NCI-H1092 (cell line): ENCODE data around the gene AGBL5.
"Not testable (repeated sequence)": the region's sequence is repeated elsewhere in the genome, so short reads cannot be mapped to it uniquely, and the experiment has no call there.

Experiments
- DNase-seq: peaks from one replicate; lab custom pipeline; 2025; lab: John Stamatoyannopoulos, UW

Gene AGBL5

DNA sequence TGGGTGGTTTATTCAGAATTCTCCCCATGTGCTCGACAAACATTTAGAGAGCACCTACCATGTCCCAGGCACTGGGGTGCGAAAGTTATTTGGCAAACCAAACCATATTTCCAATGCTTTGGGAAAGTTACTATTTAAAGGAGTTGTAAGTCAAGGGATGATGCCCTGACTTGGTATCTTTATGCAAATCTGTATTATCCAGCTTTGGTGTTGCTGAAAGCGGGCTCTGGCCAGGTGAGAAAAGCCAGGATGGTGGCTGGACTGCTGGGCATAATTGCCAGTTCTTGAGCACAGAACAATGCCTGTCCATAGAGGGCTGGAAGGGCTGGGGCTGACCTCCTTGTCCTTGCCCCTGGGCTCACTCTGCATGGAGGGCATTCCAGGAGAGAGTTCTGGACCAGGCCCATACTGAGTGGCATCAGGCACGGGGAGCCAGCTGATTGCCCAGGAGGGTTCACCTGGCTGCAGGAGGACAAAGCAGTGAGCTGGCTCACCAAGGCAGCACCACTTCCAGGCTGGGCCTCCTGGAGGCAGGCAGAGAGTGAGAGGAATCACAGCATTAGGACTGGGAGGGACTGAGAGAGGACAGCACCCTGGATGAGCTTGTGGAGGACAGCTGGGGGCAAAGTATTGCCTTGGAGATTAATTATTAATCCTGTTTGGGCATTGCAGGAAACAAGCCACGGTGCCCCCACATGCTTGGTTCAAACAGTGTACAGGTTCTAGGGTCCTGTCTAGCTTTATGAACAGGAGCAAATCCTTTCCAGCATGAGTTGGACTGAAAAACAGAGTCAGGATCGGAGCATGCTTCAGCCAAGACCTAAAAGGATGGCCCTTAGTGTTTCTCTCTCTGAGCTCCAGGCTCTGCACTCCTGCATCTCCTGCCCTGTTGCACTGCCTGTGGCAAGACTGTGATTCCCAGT lies 42.2 kb downstream of the AGBL5 start:
- no peak for DNase-seq

DNA sequence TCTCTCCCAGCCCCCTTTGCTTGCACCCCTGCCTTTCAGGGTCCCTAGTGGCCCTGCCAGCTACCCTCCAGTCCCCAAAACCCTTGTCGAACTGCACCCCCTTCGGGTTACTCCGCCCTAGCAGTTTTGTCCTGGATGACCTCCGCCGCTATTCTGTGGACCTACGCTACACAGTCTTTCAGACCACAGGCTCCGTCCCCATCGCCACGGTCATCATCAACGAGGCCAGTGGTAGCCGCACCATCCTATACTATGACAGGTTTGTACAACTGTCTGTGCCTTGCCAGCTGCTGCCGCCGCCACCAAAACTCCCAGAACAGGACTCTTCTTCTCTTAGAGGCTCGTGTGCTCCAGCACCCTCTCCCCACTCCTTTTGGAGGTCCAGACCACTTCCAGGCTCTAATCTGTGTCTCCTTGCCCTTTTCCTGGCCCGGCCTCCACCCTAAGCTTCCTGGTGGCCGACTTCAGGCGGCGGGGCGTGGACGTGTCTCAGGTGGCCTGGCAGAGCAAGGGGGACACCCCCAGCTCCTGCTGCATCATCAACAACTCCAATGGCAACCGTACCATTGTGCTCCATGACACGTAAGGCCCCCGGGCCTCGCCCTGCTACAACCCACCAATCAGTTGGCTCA lies 43.0 kb downstream of the AGBL5 start:
- DNase-seq = no peak

- DNase-seq = no peak
Observed at GRCh38 chr2:27095427-27095744, 43.9 kb downstream of the AGBL5 start.

- DNase-seq = no peak
Observed at GRCh38 chr2:27095745-27096651, 44.5 kb downstream of the AGBL5 start.

DNA sequence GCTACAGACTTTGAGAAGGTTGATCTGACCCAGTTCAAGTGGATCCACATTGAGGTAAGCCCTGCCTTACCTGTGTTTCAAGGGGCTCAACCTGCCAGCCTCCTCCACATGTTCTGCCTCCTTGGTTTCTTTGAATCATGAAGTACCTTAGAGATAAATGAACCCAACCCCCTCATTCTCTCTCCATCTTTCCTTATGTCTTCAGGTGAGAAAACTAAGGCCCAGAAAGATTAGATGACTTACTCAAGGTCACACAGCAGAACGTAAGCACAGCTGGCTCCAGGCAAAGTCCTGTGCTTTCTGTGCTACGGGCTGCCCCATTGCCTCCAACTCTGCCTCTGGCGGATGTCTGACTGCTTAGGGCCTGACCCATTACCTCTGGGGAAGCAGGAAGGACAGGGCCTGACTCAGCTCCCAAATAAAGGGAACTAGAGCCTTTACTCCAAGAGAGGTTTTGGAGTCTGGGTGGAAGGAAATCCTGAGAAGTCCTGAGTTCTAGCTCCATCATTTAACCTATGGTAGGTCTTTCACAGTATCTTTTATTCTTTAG lies 45.4 kb downstream of the AGBL5 start:
- no peak for DNase-seq

DNA sequence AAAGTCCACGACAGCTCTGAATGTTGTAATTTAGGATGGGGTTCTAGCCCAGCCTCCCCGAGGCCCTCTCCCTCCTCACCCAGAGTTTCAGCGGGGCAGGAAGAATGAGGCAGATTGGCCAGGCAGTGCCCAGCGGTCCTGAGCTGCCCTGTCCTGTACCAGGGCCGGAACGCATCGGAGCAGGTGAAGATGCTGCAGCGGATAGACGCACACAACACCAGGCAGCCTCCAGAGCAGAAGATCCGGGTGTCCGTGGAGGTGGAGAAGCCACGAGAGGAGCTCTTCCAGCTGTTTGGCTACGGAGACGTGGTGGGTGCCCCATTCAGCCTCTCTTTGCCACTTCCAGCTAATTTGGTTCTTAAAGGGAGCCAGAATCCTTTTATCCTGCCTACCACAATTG lies 45.9 kb downstream of the AGBL5 start:
- no peak for DNase-seq

DNA sequence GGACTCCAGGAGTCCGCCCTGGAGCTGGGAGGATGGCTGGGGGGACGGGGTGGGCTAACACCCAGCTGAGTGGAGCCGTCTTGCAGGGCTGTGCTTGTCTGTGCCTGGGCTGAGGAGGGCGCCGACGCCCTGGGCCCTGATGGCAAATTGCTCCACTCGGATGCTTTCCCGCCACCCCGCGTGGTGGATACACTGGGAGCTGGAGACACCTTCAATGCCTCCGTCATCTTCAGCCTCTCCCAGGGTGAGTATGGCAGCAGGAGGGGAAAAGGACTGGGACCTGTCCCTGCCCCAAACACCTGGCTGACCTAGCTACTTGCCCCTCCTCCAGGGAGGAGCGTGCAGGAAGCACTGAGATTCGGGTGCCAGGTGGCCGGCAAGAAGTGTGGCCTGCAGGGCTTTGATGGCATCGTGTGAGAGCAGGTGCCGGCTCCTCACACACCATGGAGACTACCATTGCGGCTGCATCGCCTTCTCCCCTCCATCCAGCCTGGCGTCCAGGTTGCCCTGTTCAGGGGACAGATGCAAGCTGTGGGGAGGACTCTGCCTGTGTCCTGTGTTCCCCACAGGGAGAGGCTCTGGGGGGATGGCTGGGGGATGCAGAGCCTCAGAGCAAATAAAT lies 48.0 kb downstream of the AGBL5 start:
- DNase-seq = no peak

GRCh38 chr2:27100036-27100435 lies 48.6 kb downstream of the AGBL5 start:
- no peak for DNase-seq

GRCh38 chr2:27102329-27102728 lies 50.9 kb downstream of the AGBL5 start:
- no peak for DNase-seq

DNA sequence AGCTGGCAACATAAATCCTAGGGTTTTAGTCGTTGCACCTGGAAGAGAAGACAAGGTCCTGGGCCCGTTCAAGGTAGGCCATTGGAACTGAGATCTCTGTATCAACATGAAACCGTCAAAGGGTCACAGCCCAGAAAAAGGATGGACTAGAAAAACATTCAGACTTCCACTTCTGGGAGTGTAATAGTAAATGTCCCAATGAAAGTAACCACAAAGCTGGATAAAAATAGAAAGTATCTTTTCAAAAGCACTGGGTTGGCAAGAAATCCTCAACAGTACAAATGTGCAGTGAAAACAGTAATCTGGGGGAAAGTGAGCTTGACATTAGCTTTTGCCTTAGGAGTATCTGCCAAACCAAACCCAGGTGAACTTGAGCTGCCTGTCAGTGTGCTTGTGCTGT lies 54.5 kb downstream of the AGBL5 start:
- DNase-seq = no peak

GRCh38 chr2:27108221-27108620 lies 56.8 kb downstream of the AGBL5 start:
- no peak for DNase-seq

GRCh38 chr2:27109083-27109482 lies 57.6 kb downstream of the AGBL5 start:
- DNase-seq = no peak

GRCh38 chr2:27110603-27111352 lies 59.3 kb downstream of the AGBL5 start:
- not testable (repeated sequence) for DNase-seq

- not testable (repeated sequence) for DNase-seq
Observed at GRCh38 chr2:27111392-27112078, 60.1 kb downstream of the AGBL5 start.

DNA sequence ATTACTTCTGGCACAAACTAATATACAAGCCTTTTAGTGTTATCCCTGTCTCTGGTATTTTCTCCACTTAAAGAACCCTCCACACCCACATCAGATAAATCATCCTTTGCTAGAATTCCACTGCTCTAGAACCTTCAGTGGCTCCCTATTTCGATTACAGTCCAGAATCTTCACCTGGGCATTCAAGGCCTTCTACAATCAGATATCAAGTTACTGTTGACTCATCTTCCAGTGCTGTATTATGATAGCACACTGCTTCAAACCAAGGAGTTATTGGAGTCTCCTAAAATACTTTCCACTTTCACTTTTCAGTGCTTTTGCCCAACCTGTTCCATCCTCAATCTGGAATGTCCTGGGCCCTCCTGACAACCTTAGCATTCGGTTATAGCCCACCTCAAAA lies 64.1 kb downstream of the AGBL5 start:
- DNase-seq = no peak

DNA sequence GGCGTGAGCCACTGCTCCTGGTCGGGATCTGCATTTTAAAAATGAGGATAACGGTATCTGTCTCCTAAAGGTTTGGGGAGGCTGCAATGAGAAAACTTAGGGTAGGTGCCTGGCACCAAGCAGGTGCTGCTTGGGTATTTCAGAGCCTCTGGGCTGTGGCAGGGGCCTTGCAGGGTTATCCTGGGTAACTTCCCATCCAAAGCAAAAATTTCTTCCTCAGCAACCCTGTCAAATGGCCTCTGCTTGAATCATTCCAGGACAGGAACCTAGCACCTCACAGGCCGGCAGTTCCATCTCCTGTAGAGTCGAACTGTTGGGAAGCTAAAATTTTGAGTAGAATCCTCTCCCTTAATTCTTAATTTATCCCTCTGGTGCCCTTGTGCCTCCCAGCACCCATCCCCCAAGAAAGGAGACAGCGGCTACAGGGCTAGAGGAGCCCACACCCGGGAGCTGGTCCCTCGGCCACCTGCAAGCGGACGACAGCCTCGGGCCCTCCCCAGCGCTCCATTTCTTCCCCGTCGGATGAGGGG lies 66.6 kb downstream of the AGBL5 start:
- DNase-seq = no peak

DNA sequence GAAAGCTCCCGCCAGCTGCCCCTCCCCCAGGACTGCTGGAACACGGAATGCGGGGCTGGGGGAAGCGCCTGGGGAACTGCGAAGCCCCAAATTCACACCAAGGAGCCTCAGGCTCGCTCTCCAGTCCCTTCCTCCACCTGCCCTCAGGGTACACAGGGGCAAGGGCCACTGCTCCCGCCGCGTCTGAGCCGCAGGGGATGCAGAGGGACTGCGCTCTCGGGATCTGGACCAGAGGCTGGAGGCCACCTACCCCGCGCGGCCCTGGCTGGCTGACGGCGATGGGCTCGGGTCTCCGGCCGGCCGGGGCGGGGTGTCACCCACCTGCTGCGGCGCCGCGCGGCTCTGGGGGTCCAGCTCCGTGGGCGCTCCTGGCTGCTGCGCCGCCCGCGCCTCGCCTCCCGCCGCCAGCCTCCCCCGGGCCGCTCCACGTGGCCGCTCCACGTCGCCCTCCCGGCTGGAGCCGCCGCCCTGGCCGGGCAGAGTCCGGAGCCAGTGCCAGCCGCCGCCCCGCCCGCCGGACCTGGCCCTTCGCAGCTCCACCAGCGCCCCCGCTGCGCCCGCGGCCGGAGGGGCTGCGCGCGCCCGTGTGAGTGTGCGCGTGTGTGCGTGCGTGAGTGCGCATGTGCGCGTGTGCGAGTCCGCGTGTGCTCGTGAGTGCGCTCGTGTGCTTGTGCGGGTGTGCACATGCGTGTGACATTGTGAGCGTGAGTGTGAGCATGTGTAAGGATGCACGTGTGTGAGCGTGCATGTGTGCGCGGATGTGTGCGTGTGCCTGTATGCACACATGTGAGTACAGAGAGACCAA lies 67.3 kb downstream of the AGBL5 start, which contains the start of gene CGREF1:
CGREF1 (minus strand) TSS at position 604 of the 805 bp plus-strand sequence. CDS start 14,762 bp downstream, outside the sequence.
- peak; percentile 12 for DNase-seq

DNA sequence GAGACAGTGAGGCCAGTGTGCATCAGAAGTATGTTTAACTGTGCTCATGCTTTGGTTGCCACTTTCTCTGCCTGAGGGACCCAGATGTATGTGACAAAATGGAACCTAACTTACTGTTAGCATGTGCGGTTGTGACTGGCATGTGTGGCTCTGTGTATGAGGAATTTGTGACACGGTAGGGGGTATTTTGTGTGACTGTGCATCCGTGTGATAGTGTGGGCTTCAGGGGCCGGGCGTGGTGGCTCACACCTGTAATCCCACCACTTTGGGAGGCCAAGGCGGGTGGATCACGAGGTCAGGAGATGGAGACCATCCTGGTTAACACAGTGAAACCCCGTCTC lies 67.8 kb downstream of the AGBL5 start:
- DNase-seq = not testable (repeated sequence)
